HepG2 (cell line): ENCODE measurements around the gene SELPLG. TPM values are rescaled to one million over a fixed set of nuclear protein-coding genes. Genes with fewer than 3 reads are reported as not detected.

Experiments used
- ATAC-seq: fragments of 200-7000 bp; cut with Tn5 transposase; 3 replicates; pipeline ENCODE4 v1.9.1; 2020; ENCODE audit warnings: mild to moderate bottlenecking, moderate library complexity
- BruUV-seq: library from RNA; stranded (reverse); fragments of 400-500 nt; replicated peaks from 2 replicates; lab custom pipeline; 2021; lab: Mats Ljungman, UMichigan
- CTCF ChIA-PET: fragments of 300-600 bp; formaldehyde crosslinking; extraction: SDS; loops from one replicate; lab custom pipeline; 2021; ENCODE audit warnings: low total read pairs, inconsistent platforms, low intra/inter-chr PET ratio; lab: Yijun Ruan, JAX
- POLR2A ChIA-PET: fragments of 350-600 bp; sonication (Branson Sonifier 250); formaldehyde crosslinking; loops from one replicate; lab custom pipeline; 2020; ENCODE audit warnings: antibody characterized with exemption, inconsistent platforms; lab: Yijun Ruan, JAX
- DNase-seq: peaks from one replicate; pipeline ENCODE4 v3.0.0-alpha.2; 2015; ENCODE audit warnings: low spot score
- FAIRE-seq: peaks from 3 replicates; lab custom pipeline; 2011; peaks lifted over from hg19 to GRCh38; lab: Jason Lieb, UNC
- H2AFZ ChIP-seq: one replicate; pipeline ENCODE4 v1.6.1; 2011; ENCODE audit warnings: low read length, inconsistent platforms
- H3K27ac ChIP-seq: fragments of 300-600 bp; 3 replicates; pipeline ENCODE4 v1.8.0; 2011; ENCODE audit warnings: mixed run types, mild to moderate bottlenecking, mixed read lengths, low read length, inconsistent platforms; ENCODE audit not compliant: insufficient read depth; ENCODE audit errors: extremely low read length
- H3K27me3 ChIP-seq, 2 experiments: fragments of 200-600 bp in 1 of 2; 2 replicates in 1 of 2; 3 replicates in 1 of 2; pipeline versions ENCODE4 v1.6.0 to v1.8.0; 2011; ENCODE audit warnings: low read length in 2 of 2, mild to moderate bottlenecking in 2 of 2, moderate library complexity in 2 of 2, inconsistent platforms in 1 of 2; ENCODE audit not compliant: insufficient read depth in 2 of 2, control insufficient read depth in 1 of 2
- H3K36me3 ChIP-seq, 2 experiments: fragments of 200-600 bp in 1 of 2; replicated peaks in 1 of 2; 2 replicates in 1 of 2; 3 replicates in 1 of 2; pipeline versions ENCODE4 v1.5.1 to v1.8.0; 2011; ENCODE audit warnings: low read length in 2 of 2, inconsistent platforms in 1 of 2; ENCODE audit not compliant: insufficient read depth in 2 of 2, control insufficient read depth in 1 of 2
- H3K4me1 ChIP-seq: 2 replicates; pipeline ENCODE4 v1.5.1; 2012; ENCODE audit warnings: low read length, inconsistent platforms; ENCODE audit not compliant: insufficient read depth
- H3K4me2 ChIP-seq: 2 replicates; pipeline ENCODE4 v1.6.0; 2011; ENCODE audit warnings: low read depth, low read length, inconsistent platforms
- H3K4me3 ChIP-seq, 3 experiments: fragments of 200-600 bp in 1 of 3; sonication (generic), shearing (Covaris generic) in 1 of 3; replicated peaks in 1 of 3; 2 replicates each; pipeline ENCODE4 v1.5.1; 2011 to 2016; ENCODE audit warnings: low read length in 3 of 3, inconsistent platforms in 2 of 3, low read depth in 2 of 3, mild to moderate bottlenecking in 2 of 3, control low read depth in 1 of 3, mixed read lengths in 1 of 3; ENCODE audit not compliant: insufficient read depth in 1 of 3
- H3K79me2 ChIP-seq: one replicate; pipeline ENCODE4 v1.6.1; 2011; ENCODE audit warnings: low read length, inconsistent platforms; ENCODE audit not compliant: insufficient read depth
- H3K9ac ChIP-seq: 2 replicates; pipeline ENCODE4 v1.6.0; 2011; ENCODE audit warnings: mild to moderate bottlenecking, low read depth, low read length, inconsistent platforms; ENCODE audit not compliant: insufficient read depth
- H3K9me3 ChIP-seq: 2 replicates; pipeline ENCODE4 v1.5.1; 2012; ENCODE audit warnings: mild to moderate bottlenecking, low read length
- H4K20me1 ChIP-seq: 2 replicates; pipeline ENCODE4 v1.6.0; 2011; ENCODE audit warnings: inconsistent platforms, mild to moderate bottlenecking, low read length, moderate library complexity; ENCODE audit not compliant: insufficient read depth
- BORCS8-MEF2B ChIP-seq: sonication (generic); formaldehyde crosslinking; IDR thresholded peaks from 2 replicates; pipeline ENCODE4 v1.8.0; 2022; ENCODE audit warnings: mild to moderate bottlenecking, missing genetic modification reagents
- ELK4 ChIP-seq: sonication (generic); formaldehyde crosslinking; IDR thresholded peaks from 2 replicates; pipeline ENCODE4 v1.9.0; 2021; ENCODE audit warnings: missing genetic modification reagents, borderline replicate concordance
- FOSL1 ChIP-seq: sonication (generic); formaldehyde crosslinking; IDR thresholded peaks from 2 replicates; pipeline ENCODE4 v1.9.0; 2021; ENCODE audit warnings: missing genetic modification reagents, borderline replicate concordance
- GLI4 ChIP-seq: sonication (generic); formaldehyde crosslinking; IDR thresholded peaks from 2 replicates; pipeline ENCODE4 v1.5.1; 2020; ENCODE audit warnings: missing genetic modification reagents, mild to moderate bottlenecking, moderate library complexity, borderline replicate concordance
- KDM6A ChIP-seq: IDR thresholded peaks from 2 replicates; pipeline ENCODE4 v1.6.1; 2016; ENCODE audit warnings: low read depth
- KLF15 ChIP-seq: sonication (generic); formaldehyde crosslinking; IDR thresholded peaks from 2 replicates; pipeline ENCODE4 v1.8.1; 2023; ENCODE audit warnings: borderline replicate concordance, mild to moderate bottlenecking, inconsistent platforms, missing genetic modification reagents, mixed read lengths
- PCBP1 ChIP-seq: fragments of 200-400 bp; formaldehyde crosslinking; IDR thresholded peaks from 2 replicates; pipeline ENCODE4 v1.6.1; 2017; ENCODE audit warnings: mild to moderate bottlenecking, low read depth, low read length, borderline replicate concordance
- SYNCRIP ChIP-seq: fragments of 200-400 bp; formaldehyde crosslinking; IDR thresholded peaks from 2 replicates; pipeline ENCODE4 v1.6.1; 2018; ENCODE audit warnings: mild to moderate bottlenecking, low read depth, low read length; ENCODE audit not compliant: insufficient read depth
- ZNF225 ChIP-seq: sonication (generic); formaldehyde crosslinking; IDR thresholded peaks from 2 replicates; pipeline ENCODE4 v1.4.0; 2020; ENCODE audit warnings: mild to moderate bottlenecking, missing genetic modification reagents
- ZNF256 ChIP-seq: sonication (generic); formaldehyde crosslinking; conservative IDR thresholded peaks from 2 replicates; pipeline ENCODE4 v1.4.0; 2020; ENCODE audit warnings: missing genetic modification reagents
- ZNF432 ChIP-seq: sonication (generic); formaldehyde crosslinking; IDR thresholded peaks from 2 replicates; pipeline ENCODE4 v1.5.0; 2020; ENCODE audit warnings: missing genetic modification reagents, mild to moderate bottlenecking, borderline replicate concordance
- ZNF441 ChIP-seq: sonication (generic); formaldehyde crosslinking; IDR thresholded peaks from 2 replicates; pipeline ENCODE4 v1.7.0; 2021; ENCODE audit warnings: missing genetic modification reagents, borderline replicate concordance
- ZNF484 ChIP-seq: sonication (generic); formaldehyde crosslinking; IDR thresholded peaks from 2 replicates; pipeline ENCODE4 v1.5.1; 2020; ENCODE audit warnings: mild to moderate bottlenecking, low read depth, missing genetic modification reagents, borderline replicate concordance
- ZNF496 ChIP-seq: sonication (generic); formaldehyde crosslinking; IDR thresholded peaks from 2 replicates; pipeline ENCODE4 v1.8.1; 2023; ENCODE audit warnings: mild to moderate bottlenecking, moderate library complexity, missing genetic modification reagents; ENCODE audit not compliant: insufficient replicate concordance
- ZNF572 ChIP-seq: sonication (generic); formaldehyde crosslinking; IDR thresholded peaks from 2 replicates; pipeline ENCODE4 v1.5.1; 2020; ENCODE audit warnings: mild to moderate bottlenecking, missing genetic modification reagents
- ZNF891 ChIP-seq: sonication (generic); formaldehyde crosslinking; IDR thresholded peaks from 2 replicates; pipeline ENCODE4 v1.5.0; 2020; ENCODE audit warnings: mild to moderate bottlenecking, missing genetic modification reagents
- WGBS: methylation state at CpG from one replicate; pipeline ENCODE4 v1.1.6; 2017; ENCODE audit warnings: low lambda C conversion rate; 5-methylcytosine and 5-hydroxymethylcytosine counted together
- in situ Hi-C: cut with HindIII; loops from 2 replicates; pipeline ENCODE4 v1.10.0; 2017; ENCODE audit warnings: low pct_unique_long_range_greater_than_20kb; ENCODE audit not compliant: extremely low pct_ligation_motif_present
- intact Hi-C: fragments of 100-400 bp; cut with micrococcal nuclease; formaldehyde crosslinking; loops from one replicate; pipeline ENCODE4 v1.10.0; 2022; ENCODE audit not compliant: unreplicated experiment
- polyA plus RNA-seq, 8 experiments: library from polyadenylated mRNA; depleted of rRNA in 3 of 8; stranded (reverse) in 7 of 8; unstranded in 1 of 8; fragments of >200 nt; fragmentation: Illumina TruSeq in 4 of 8; extraction: Trizol in 4 of 8; gene quantifications; 2 replicates each; pipeline versions ENCODE4 v1.2.1 to v1.2.3, GENCODE V29; 2011 to 2016; ENCODE audit warnings: low read depth in 4 of 8, missing spikeins in 1 of 8, mixed read lengths in 1 of 8; ENCODE audit not compliant: insufficient read depth in 1 of 8
- total RNA-seq, 5 experiments: library from RNA; depleted of rRNA; stranded (reverse); fragments of >200 nt; fragmentation: Illumina TruSeq; extraction: Trizol; gene quantifications; 2 replicates each; pipeline ENCODE4 v1.2.3, GENCODE V29; 2016; ENCODE audit warnings: low read depth in 1 of 5

The SELPLG gene
- total and polyA plus RNA-seq, 2 of the 13 experiments (the other 11 are each of a cell fraction or from before 2014, with no cell fraction given): 0.12 TPM; not detected in 1

GRCh38 chr12:108645686-108646599 lies 12.2 kb upstream of the SELPLG start:
- ATAC-seq (no peak), FAIRE-seq (no peak), DNase-seq (no peak)
- H3K4me2 ChIP-seq: no peak overlapping the region
- H3K4me1 ChIP-seq: no peaks in the 10 kb centered on the region
- ChIA-PET POLR2A (no interaction called here), CTCF (no interaction called here)
- TF ChIP-seq BORCS8-MEF2B (CRISPR knock-in tag) (no peak), ZNF572 (CRISPR knock-in tag) (no peak), ZNF484 (no peak), ZNF441 (no peak), SYNCRIP (no peak), ZNF432 (CRISPR knock-in tag) (no peak), PCBP1 (no peak), FOSL1 (no peak)
- intact Hi-C loops (no loop called here), in situ Hi-C loops (no loop called here)
- no peaks in the 10 kb centered on the region; the same call in 1 of the 2 replicates for H4K20me1 ChIP-seq
- WGBS: 95% methylated on average over 13 of the region's 15 CpGs
- H3K36me3 ChIP-seq: peaks cover 23 to 45% of the 10 kb centered on the region in 2 experiments
- no peak overlapping the region for H3K4me3 ChIP-seq
- no peak overlapping the region for H3K27ac ChIP-seq
- no peak overlapping the region for H2AFZ ChIP-seq
- H3K27me3 ChIP-seq: no peaks in the 10 kb centered on the region
- no peaks in the 10 kb centered on the region for H3K79me2 ChIP-seq
- H3K9me3 ChIP-seq: no peaks in the 10 kb centered on the region
- no peak overlapping the region for H3K9ac ChIP-seq
- BruUV-seq: no TSS peak

DNA sequence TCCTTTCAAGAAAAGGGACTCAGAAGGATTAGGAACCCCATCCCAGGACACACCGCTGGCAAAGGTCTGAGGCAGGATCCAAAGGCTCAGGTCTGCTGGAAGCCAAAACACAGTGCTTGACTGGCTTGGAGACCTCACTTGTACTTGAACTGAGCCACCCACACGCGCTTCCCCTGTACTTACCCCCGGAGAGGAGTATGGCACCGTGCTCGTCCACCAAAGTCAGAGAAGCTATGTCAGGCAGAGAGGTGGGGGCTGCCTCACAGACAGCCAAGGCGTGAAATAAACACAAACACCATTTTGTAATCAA lies 11.1 kb upstream of the SELPLG start:
- POLR2A ChIA-PET: no interaction called here
- 94% methylated on average over 7 of the region's 7 CpGs for WGBS
- TF ChIP-seq KDM6A (CRISPR knock-in tag) (no peak), ZNF891 (CRISPR knock-in tag) (no peak), ZNF256 (CRISPR knock-in tag) (no peak), GLI4 (CRISPR knock-in tag) (no peak), ELK4 (CRISPR knock-in tag) (no peak), KLF15 (CRISPR knock-in tag) (no peak), ZNF496 (no peak), ZNF225 (no peak)
- intact Hi-C loops: no loop called here
- no peak for FAIRE-seq
- H2AFZ ChIP-seq: no peak overlapping the region
- no peaks in the 10 kb centered on the region for H3K27me3 ChIP-seq
- no peaks in the 10 kb centered on the region for H3K4me1 ChIP-seq
- no peak overlapping the region for H3K4me2 ChIP-seq
- CTCF ChIA-PET: no interaction called here
- no peak for DNase-seq
- no TSS peak for BruUV-seq
- H3K36me3 ChIP-seq: peaks cover 20 to 40% of the 10 kb centered on the region in 2 experiments
- in situ Hi-C loops: no loop called here
- H3K9me3 ChIP-seq: no peaks in the 10 kb centered on the region
- no peak for ATAC-seq
- H4K20me1 ChIP-seq: no peaks in the 10 kb centered on the region; the same call in 1 of the 2 replicates
- H3K79me2 ChIP-seq: no peaks in the 10 kb centered on the region
- H3K27ac ChIP-seq: no peak overlapping the region
- H3K4me3 ChIP-seq: no peak overlapping the region
- no peak overlapping the region for H3K9ac ChIP-seq
